22Rv1 (cell line): Measurements from ENCODE around the gene EEPD1.
"Not testable (repeated sequence)": the region's sequence is repeated elsewhere in the genome, so short reads cannot be mapped to it uniquely, and the experiment has no call there.

ENCODE experiments used
- H3K27ac ChIP-seq: fragments of 450-650 bp; 2 replicates; pipeline ENCODE4 v1.5.1; 2017
- CTCF ChIP-seq: fragments of 450-650 bp; IDR thresholded peaks from 2 replicates; pipeline ENCODE4 v1.5.1; 2017; ENCODE audit warnings: mild to moderate bottlenecking
- ZFX ChIP-seq: fragments of 450-650 bp; IDR thresholded peaks from 2 replicates; pipeline ENCODE4 v1.6.1; 2017; ENCODE audit warnings: antibody characterized with exemption, borderline replicate concordance

The EEPD1 gene

GRCh38 chr7:36152756-36153570 lies at the start of gene EEPD1:
TSS of gene EEPD1 (plus strand) at chr7:36153254. CDS start at chr7:36154325, 1,071 bp downstream.
- peak within 1 kb of the TSS; percentile 83 for H3K27ac ChIP-seq
- no peak for TF ChIP-seq CTCF
- TF ChIP-seq ZFX: no peak

- TF ChIP-seq ZFX (no peak), CTCF (no peak)
- H3K27ac ChIP-seq: no peak overlapping the region
These were observed 49.1 kb upstream of the EEPD1 start for GRCh38 chr7:36103837-36104561.

- H3K27ac ChIP-seq: not testable (repeated sequence)
These were observed 45.8 kb upstream of the EEPD1 start for GRCh38 chr7:36106972-36107908.

- TF ChIP-seq CTCF (no peak), ZFX (no peak)
- no peak overlapping the region for H3K27ac ChIP-seq
These were observed 45.0 kb upstream of the EEPD1 start for GRCh38 chr7:36107926-36108631.

GRCh38 chr7:36109013-36109627 lies 43.9 kb upstream of the EEPD1 start:
- TF ChIP-seq ZFX (no peak), CTCF (no peak)
- H3K27ac ChIP-seq: no peak overlapping the region

- TF ChIP-seq CTCF: no peak
- no peak for TF ChIP-seq ZFX
- H3K27ac ChIP-seq: no peak overlapping the region
These were observed 42.5 kb upstream of the EEPD1 start for GRCh38 chr7:36110584-36110983.

GRCh38 chr7:36112969-36113368 lies 40.1 kb upstream of the EEPD1 start:
- H3K27ac ChIP-seq: no peak overlapping the region
- TF ChIP-seq ZFX: no peak
- no peak for TF ChIP-seq CTCF
